GM19463 (cell line): ENCODE data around the gene SLCO1C1.
"Not testable (repeated sequence)": the region's sequence is repeated elsewhere in the genome, so short reads cannot be mapped to it uniquely, and the experiment has no call there.

ENCODE experiments used
- ATAC-seq: cut with Tn5 transposase; IDR thresholded peaks from one replicate; pipeline ENCODE4 v1.9.1; 2021; ENCODE audit warnings: mild to moderate bottlenecking, moderate library complexity; ENCODE audit not compliant: unreplicated experiment

The SLCO1C1 gene, protein sequence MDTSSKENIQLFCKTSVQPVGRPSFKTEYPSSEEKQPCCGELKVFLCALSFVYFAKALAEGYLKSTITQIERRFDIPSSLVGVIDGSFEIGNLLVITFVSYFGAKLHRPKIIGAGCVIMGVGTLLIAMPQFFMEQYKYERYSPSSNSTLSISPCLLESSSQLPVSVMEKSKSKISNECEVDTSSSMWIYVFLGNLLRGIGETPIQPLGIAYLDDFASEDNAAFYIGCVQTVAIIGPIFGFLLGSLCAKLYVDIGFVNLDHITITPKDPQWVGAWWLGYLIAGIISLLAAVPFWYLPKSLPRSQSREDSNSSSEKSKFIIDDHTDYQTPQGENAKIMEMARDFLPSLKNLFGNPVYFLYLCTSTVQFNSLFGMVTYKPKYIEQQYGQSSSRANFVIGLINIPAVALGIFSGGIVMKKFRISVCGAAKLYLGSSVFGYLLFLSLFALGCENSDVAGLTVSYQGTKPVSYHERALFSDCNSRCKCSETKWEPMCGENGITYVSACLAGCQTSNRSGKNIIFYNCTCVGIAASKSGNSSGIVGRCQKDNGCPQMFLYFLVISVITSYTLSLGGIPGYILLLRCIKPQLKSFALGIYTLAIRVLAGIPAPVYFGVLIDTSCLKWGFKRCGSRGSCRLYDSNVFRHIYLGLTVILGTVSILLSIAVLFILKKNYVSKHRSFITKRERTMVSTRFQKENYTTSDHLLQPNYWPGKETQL

DNA sequence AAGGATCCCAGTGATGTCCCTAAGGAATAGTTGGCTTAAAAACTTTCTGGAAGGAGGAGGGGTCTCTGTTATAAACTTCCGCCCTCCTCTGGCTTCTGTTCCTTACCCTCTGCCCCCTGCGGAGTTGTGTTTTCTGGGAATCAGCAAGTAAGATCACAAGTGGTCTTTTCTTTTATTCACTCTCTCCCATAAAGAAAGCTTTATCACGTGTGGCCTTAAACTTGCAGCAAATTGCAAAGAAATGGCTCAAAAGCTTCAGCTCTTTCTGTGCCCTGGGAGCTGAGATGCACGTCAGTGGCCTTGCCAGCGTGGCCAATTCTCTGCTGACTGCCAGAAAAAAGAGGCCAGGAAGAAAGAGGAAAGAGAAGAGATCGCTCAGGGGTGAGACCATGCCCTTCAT, at the start of gene SLCO1C1:
SLCO1C1 (plus strand) TSS at position 101 of the 400 bp plus-strand sequence. CDS start 4,245 bp downstream, outside the sequence.
- no peak for ATAC-seq

DNA sequence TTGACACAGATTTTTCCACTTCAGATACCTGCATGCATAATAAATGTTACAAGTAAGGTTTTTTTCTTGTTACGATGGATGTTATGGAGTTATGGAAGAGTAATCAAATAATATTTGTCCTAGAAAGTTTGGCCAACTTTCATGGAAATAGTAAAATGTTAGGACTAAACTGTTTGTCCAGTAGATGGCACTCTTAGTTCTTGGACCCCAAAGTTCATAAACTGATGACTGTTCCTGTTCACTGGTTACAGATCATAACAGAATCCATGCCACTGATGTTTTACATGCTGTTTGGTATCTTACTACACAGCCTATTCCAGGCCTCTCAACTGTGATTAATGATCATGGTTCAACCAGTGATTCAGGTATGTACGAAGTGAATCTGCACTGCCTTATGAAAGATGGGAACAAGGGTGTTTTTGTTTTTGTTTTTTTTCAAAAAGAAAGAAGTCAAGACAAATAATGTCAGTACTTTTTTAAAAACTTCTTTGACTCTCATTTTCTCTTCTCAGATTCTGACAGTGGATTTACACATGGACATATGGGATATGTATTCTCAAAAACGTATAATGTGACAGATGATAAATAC, 48.8 kb upstream of the SLCO1C1 start:
- peak; percentile 65 for ATAC-seq

DNA sequence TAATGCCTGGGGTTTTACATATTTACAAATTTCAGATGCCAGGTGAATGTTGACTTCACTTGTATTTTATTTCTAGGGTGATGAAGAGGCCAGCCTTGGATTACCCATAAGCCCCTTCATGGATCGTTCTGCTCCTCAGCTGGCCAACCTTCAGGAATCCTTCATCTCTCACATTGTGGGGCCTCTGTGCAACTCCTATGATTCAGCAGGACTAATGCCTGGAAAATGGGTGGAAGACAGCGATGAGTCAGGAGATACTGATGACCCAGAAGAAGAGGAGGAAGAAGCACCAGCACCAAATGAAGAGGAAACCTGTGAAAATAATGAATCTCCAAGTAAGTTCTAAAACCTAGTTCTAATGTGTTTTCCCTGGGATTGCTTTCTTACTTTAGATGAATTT, 41.3 kb upstream of the SLCO1C1 start:
- no peak for ATAC-seq

DNA sequence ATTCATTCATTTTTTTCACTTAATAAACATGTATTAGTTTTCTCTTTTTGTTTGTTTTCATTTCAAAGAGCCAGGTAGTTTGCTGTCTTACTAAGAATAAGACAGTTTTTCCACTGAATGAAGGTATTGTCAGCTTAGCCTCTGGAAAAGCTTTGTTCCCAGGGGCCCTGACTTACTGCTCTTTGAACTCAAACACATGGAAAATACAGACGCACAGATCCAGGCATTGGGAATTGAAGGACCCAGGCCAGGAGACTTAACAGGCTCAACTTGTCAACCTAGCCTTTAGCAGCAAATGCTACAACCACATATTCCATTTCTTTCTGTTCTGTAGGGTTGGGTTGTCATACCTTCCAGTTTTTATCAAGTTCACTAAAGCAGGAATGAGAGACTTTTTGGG, 38.5 kb upstream of the SLCO1C1 start:
- no peak for ATAC-seq

DNA sequence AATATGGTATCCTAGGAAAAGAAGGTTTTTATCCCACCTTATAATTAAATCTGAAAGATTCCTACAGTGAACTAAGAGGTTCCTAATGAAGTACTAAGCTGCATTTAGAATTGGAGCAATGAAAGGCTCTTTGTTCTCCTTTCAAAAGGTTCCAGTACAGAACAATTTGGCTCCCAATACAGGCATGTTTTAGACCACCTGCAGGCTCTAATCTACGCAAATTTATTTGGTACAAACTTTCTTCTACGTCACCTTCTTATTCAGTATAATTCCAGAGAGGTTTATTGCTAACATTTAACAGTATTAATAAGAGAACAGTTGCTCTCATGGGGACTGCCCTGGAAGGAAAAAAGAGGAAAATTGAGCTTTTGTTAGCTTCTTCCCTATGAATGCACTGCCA, 37.6 kb upstream of the SLCO1C1 start:
- no peak for ATAC-seq

DNA sequence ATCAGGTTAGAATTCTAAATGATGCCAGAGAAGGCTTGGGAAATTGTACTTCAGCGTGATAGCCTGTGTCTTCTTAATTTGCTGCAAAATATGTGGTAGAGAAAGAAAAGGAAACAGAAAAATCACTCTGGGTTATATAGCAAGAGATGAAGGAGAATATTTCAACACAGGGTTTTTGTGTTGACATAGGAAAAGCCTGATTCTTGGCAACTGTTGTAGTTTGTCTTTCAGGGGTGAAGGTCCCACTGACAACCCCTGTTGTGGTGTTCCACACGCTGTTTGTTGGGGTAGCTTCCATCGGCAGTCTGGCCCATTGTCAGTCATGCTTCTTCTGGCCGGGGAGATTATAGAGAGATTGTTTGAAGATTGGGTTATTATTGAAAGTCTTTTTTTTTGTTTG, 13.8 kb upstream of the SLCO1C1 start:
- no peak for ATAC-seq

DNA sequence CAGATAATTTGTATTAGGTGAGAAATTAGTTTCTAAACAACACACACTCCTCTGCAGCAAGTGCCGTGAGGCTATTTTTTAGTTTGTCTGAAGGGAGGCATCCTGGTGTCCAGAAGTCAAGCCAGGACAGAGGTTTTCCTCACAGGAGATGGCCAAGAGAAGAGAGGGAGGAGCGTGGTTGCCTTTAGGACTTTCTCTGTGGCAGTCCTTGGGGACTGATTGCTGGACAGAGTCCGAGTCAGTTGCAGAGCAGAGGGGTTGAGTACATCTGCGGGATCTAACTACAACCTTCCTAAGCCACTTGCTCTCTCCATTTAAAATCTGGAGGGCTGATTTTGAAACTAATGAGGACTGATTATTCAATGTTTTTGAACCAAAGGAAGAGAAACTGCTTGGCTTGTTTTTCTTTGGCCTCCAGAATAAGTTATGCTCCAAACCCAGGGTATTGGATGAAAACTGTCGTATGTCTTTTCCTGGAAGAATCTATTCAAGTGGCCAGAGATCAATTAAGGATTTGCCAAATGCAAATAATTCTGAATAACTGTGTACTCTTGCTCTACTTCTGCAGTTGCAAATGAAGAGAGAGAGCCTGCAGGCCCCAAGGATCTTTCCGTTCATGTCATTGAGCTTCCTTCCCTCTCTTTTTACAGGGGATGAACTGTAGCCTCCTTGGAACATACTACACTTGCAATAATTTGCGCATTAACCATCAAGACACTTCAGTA, 1.2 kb downstream of the SLCO1C1 start:
- ATAC-seq = no peak

DNA sequence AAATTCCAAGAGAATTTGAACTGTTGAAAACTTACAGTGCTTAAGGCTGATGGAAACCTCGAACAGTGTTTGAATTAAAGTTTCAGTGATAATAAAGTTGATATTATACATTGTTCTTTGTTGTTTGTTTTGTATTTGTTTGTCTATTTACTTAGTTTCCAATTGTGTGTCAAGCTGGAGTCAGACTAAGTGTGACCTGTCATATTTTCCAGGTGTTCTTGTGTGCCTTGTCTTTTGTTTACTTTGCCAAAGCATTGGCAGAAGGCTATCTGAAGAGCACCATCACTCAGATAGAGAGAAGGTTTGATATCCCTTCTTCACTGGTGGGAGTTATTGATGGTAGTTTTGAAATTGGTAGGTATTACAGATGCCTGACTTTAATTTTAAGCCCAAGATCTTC, 6.0 kb downstream of the SLCO1C1 start:
- ATAC-seq = no peak

DNA sequence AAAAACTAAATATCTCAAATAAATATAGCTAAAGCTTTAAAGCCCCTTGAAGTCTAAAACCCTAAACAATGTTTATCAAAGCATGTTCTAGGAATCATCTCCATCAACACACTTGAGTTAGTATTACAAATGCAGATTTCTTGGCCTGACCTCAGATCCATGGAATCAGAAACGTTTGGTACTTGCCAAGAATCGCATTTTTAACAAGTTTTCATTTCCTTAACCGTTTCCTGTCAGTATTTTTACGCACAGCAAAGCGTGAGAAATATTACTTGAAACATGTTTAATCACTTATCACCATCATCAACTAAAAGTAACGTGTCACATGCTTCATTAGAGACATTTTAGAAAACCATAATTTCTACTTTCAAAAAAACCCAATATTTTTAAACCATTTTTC, 9.7 kb downstream of the SLCO1C1 start:
- no peak for ATAC-seq

DNA sequence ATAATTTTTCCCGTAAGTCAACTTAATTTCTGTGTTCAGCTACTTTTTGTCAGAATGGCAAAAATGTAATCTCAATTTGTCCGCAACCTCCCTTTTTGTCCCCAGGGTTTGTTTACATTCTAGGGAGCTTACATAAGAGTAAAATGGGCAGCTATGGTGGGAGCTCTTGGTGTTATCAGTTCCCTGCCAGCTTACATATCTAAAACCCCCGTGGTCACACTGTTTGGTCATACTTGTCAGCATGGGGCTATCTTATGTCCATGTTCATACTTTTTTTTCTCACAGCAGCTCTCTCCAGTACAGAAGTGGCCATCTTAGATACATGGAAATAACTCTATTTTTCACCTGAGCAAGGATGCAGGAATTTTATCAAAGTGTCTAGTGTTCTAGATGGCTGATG, 16.7 kb downstream of the SLCO1C1 start:
- ATAC-seq = no peak

DNA sequence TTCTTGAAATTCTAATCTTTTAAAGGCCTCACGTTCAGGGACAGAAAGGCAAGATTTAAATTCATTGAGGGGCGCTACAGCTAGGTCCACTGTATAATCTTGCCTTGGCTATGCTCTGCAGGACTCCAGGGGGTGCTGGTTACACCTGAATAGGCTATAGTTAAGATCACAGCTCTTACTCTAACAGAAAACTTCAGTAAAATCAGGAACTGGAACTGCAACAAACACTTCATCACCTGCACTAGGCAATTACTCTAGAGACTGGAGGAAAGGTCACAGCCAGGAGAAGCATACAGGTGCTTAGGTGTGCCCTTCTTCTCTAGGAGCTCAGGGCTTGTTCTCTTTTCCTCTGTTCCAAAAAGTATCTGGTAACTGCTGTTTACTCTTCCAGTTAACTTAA, 20.9 kb downstream of the SLCO1C1 start:
- ATAC-seq = no peak

DNA sequence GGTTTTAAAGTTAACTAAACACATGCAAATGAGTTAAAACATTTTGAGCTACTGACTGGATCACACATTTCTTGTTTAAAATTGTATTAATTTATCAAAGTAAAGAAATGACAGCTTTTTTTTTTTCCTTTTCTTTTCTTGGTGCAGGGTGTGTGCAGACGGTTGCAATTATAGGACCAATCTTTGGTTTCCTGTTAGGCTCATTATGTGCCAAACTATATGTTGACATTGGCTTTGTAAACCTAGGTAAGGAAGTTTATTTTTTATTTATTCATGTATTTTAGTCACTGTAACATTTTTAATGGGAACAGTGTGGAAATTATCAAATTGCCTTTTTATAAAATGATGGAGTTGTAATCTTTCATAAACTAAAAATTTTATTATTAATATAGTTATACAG, 21.9 kb downstream of the SLCO1C1 start:
- ATAC-seq = no peak

DNA sequence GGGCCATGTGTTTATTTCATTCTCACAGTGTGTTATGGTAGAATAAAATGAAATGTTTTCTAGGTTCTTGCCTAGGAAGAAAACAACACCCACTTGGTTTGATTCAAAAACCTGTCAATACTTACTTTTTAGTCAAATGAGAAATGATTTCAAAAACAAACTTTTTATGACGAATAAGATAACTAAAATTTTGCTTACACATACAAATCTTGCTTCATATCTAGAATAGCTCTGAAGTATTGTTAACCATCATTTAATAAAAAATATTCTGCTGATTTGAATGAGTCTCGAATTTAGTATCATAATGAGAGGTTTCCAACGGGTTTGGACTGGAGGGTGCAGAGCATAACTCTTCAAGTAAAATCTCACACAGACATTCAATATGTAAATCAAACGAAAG, 23.2 kb downstream of the SLCO1C1 start:
- ATAC-seq = no peak

DNA sequence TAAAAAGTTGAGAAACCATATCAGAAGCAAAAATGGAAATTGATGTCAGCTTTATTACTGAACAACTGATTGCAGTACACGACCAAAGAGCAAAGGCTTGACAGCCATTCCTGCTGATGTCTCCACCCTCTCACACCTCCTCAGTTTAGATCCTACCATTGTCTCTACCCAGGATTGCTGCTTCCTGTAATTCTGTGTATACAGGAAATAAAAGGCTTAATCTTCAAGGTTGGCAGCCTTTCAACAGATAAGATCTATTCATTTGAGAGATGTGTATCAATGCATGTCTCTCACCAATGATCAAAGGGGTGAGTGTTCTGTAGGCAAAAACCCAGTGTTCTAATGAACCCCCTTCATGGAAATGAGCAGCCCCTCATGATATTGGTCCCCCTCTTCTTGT, 27.0 kb downstream of the SLCO1C1 start:
- no peak for ATAC-seq

DNA sequence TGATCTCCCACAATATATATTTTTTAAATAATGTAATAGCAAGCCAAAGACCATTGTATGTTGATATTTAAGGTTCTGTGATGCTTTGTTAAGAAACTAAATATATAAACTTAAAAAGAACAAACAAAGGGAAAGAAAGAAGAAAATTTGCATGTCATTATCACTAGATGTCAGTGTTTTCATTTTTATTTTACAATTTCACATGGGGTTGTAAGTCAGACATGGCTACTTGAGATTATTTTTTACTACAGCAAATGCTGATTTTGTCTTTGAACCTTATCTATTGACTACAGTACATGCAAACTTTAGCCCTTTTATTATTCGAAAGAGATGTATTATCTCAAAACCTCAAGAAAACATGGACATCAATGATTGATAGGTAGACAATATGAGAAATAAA, 36.1 kb downstream of the SLCO1C1 start:
- no peak for ATAC-seq

DNA sequence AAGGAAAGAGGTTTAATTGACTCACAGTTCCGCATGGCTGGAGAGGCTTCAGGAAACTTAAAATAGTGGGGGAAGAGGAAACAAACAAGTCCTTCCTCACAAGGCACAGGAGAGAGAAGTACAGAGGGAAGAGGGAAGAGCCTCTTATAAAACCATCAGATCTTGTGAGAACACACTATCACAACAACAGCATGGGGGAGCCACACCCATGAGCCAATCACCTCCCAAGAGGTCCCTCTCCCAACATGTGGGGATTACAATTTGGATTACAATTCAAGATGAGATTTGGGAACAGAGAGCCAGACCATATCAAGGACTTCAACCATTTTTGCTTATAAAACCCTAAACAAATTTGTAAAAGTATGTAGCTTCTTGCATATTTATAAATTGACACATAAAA, 45.8 kb downstream of the SLCO1C1 start:
- ATAC-seq = no peak

DNA sequence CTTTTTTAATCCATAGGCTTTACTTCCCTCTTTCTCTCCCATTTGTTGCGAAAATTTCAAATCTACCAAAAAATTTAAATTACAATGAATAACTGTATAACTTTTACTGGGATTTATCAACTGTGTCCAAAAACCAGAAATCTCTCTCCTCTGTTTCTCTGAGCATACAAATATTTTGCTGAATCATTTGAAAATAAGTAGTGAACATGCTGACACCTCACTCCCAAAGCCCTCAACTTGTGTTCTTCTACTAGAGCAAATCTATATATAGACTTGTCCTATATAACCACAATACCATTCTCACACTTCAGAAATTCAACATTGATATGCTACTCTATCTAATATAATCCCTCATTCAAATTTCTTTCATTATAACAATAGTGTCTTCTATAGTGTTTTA, 53.1 kb downstream of the SLCO1C1 start:
- no peak for ATAC-seq

DNA sequence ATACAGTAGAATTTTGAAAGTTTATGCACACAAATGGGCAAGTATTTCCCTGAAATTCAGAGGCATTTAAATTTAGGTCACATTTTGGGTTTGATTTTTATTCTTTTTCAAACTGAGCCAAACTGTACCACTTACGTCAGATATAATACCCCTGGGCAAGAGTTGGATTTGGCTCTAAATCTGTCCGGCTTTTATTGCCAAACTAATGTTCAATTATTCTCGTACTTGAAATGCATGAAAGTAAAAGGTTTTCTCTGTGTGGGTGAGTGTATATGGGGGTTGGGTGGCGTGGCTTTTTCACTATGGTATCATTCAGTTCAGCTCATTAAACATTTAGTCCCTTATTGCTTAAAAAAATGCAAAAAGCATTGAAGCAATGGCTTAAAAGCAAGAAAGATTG, 55.9 kb downstream of the SLCO1C1 start:
- ATAC-seq = no peak

DNA sequence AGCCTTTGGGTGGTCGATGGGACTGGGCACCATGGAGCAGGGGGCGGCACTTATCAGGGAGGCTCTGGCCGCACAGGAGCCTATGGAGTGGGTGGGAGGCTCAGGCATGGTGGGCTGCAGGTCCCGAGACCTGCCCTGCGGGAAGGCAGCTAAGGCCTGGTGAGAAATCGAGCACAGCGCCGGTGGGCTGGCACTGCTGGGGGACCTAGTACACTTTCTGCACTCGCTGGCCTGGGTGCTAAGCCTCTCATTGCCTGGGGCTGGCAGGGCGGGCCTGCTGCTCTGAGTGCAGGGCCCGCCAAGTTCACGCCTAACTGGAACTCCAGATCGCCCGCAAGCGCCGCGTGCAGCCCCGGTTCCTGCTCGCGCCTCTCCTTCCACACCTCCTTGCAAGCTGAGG, 82.3 kb downstream of the SLCO1C1 start:
- no peak for ATAC-seq

DNA sequence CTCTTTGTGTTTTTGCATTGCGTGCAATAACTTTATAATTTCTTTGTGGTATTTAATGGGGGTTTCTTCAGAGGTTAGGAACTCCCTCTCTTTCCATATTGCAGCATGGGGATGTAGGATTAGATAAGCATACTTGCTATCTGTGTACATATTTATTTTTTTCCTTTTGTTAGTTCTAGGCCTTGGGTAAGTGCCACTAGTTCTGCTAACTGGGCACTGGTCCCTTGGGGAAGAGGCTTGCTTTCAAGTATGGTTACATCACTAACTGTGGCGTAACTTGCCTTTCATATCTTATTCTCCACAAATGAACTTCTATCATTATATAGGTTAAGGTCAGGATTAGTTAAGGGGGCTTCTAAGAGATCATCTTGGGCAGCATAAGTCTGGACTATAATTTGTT, 83.8 kb downstream of the SLCO1C1 start:
- no peak for ATAC-seq

DNA sequence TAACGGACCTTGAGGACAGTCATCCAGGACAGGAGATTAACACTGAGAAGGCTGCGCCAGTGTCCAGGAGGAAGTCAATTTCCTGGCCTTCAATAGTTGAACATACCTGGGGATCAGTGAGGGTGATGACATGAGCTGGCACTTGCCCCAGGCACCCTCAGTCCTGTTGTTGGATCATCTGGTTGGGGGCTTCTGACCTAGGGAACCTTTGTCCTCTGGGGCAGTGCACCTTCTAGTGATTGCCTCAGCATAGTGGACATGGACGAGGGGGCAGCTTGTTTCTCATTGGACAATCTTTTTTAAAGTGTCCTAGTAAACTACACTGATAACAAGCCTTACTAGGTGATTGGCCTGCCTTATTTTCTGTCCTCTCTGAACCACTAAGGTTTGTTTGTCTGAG, 84.8 kb downstream of the SLCO1C1 start:
- ATAC-seq = not testable (repeated sequence)
